Peyer's patch (tissue), 4 donors: ENCODE data around the gene GTSE1. TPM values are rescaled to one million over a fixed set of nuclear protein-coding genes. Genes with fewer than 3 reads are reported as not detected.

Source experiments
- DNase-seq, 3 donors: peaks; one replicate each; pipeline ENCODE4 v3.0.0-alpha.2; 2017 to 2019
- H3K27ac ChIP-seq, 4 donors: fragments of 200-600 bp; sonication (generic); one replicate each; pipeline ENCODE4 v1.5.1; 2016 to 2019
- H3K27me3 ChIP-seq, 2 donors: fragments of 200-600 bp; sonication (generic); one replicate each; pipeline ENCODE4 v1.5.1; 2019
- H3K36me3 ChIP-seq, 3 donors: fragments of 200-600 bp; sonication (generic); one replicate each; pipeline ENCODE4 v1.5.1; 2016 to 2019
- H3K4me1 ChIP-seq, 4 donors: fragments of 200-600 bp; sonication (generic); one replicate each; pipeline ENCODE4 v1.5.1; 2016 to 2019
- H3K4me3 ChIP-seq, 4 donors: fragments of 200-600 bp; sonication (generic); 1 replicate in 3 of 4; 2 replicates in 1 of 4; pipeline ENCODE4 v1.5.1; 2016 to 2019; ENCODE audit warnings: mild to moderate bottlenecking in 1 of 4
- H3K9me3 ChIP-seq, 4 donors: fragments of 200-600 bp; sonication (generic); one replicate each; pipeline ENCODE4 v1.5.1; 2016 to 2019; ENCODE audit warnings: mild to moderate bottlenecking in 1 of 4
- CTCF ChIP-seq, 6 experiments: fragments of 450-650 bp in 4 of 6; fragments of 200-600 bp in 2 of 6; sonication (generic) in 1 of 6; IDR thresholded peaks; one replicate each; pipeline ENCODE4 v1.5.1; 2017 to 2019; ENCODE audit warnings: antibody characterized with exemption in 6 of 6, mild to moderate bottlenecking in 3 of 6, moderate library complexity in 1 of 6
- POLR2A ChIP-seq, 2 donors: fragments of 450-650 bp; IDR thresholded peaks; one replicate each; pipeline ENCODE4 v1.5.1; 2017; ENCODE audit warnings: antibody characterized with exemption in 2 of 2, mild to moderate bottlenecking in 2 of 2, moderate library complexity in 2 of 2
- total RNA-seq, 4 donors: library from RNA; depleted of rRNA; stranded (reverse); fragments of >200 nt; gene quantifications; one replicate each; pipeline ENCODE4 v1.1.0, GENCODE V29; 2016

The GTSE1 gene
- total RNA-seq, 4 donors from 2014 or later, result 2.3 to 14.9 (median 5.9) TPM

GRCh38 chr22:46276563-46276962 lies 20.1 kb upstream of the GTSE1 start:
- Histone ChIP-seq H3K27me3 (no peaks in the 10 kb centered on the region), H3K4me3 (no peak overlapping the region), H3K36me3 (peaks cover 0 to 98% (median 0%) of the 10 kb centered on the region in 3 donors), H3K9me3 (no peaks in the 10 kb centered on the region), H3K4me1 (peaks cover 0 to 11% (median 3%) of the 10 kb centered on the region in 4 donors), H3K27ac (no peak overlapping the region)
- TF ChIP-seq CTCF (IDR thresholded peaks at IDR 0.05), result no peak
- TF ChIP-seq POLR2A (IDR thresholded peaks at IDR 0.05), result no peak
- DNase-seq, result peak in 2 of 3 donors; percentile 19 to 34

GRCh38 chr22:46278656-46279645 lies 17.7 kb upstream of the GTSE1 start:
- peak in 1 of 3 donors; percentile 37 for DNase-seq
- TF ChIP-seq POLR2A (IDR thresholded peaks at IDR 0.05), result no peak
- TF ChIP-seq CTCF (IDR thresholded peaks at IDR 0.05), result no peak
- Histone ChIP-seq H3K4me1 (peaks cover 0 to 11% (median 3%) of the 10 kb centered on the region in 4 donors), H3K27me3 (no peaks in the 10 kb centered on the region), H3K4me3 (no peak overlapping the region), H3K27ac (peak overlapping the region in 1 of 4 donors; percentile 3), H3K9me3 (no peaks in the 10 kb centered on the region), H3K36me3 (peaks cover 0 to 98% (median 0%) of the 10 kb centered on the region in 3 donors)

- H3K4me1 ChIP-seq, result peaks cover 0 to 11% (median 3%) of the 10 kb centered on the region in 4 donors
- peaks cover 0 to 98% (median 0%) of the 10 kb centered on the region in 3 donors for H3K36me3 ChIP-seq
- H3K27me3 ChIP-seq, result no peaks in the 10 kb centered on the region
- H3K4me3 ChIP-seq, result no peak overlapping the region
- no peaks in the 10 kb centered on the region for H3K9me3 ChIP-seq
- peak in 1 of 3 donors; percentile 38 for DNase-seq
- TF ChIP-seq POLR2A (IDR thresholded peaks at IDR 0.05) (no peak), CTCF (IDR thresholded peaks at IDR 0.05) (no peak)
- peak overlapping the region in 3 of 4 donors; percentile 39 to 72 (median 40) for H3K27ac ChIP-seq
Observed at GRCh38 chr22:46280063-46280817, 16.4 kb upstream of the GTSE1 start.

GRCh38 chr22:46280999-46281623 lies 15.6 kb upstream of the GTSE1 start:
- Histone ChIP-seq H3K27ac (peak overlapping the region in 1 of 4 donors; percentile 72), H3K36me3 (peaks cover 0 to 98% (median 0%) of the 10 kb centered on the region in 3 donors), H3K4me3 (no peak overlapping the region), H3K9me3 (no peaks in the 10 kb centered on the region), H3K27me3 (no peaks in the 10 kb centered on the region), H3K4me1 (peaks cover 0 to 11% (median 3%) of the 10 kb centered on the region in 4 donors)
- TF ChIP-seq POLR2A (IDR thresholded peaks at IDR 0.05) (no peak), CTCF (IDR thresholded peaks at IDR 0.05) (no peak)
- peak in 2 of 3 donors; percentile 73 to 80 for DNase-seq
